K562 (cell line): ENCODE measurements around the gene TRIM25. TPM values are rescaled to one million over a fixed set of nuclear protein-coding genes. Genes with fewer than 3 reads are reported as not detected.

Experiments
- CREB3L1 ChIP-seq: fragments of 450-650 bp; IDR thresholded peaks from 2 replicates; pipeline ENCODE4 v1.6.1; 2014; ENCODE audit warnings: low read depth, mild to moderate bottlenecking, moderate library complexity, borderline replicate concordance
- CTCFL ChIP-seq: IDR thresholded peaks from 2 replicates; pipeline ENCODE4 v1.6.1; 2011; ENCODE audit warnings: borderline replicate concordance, low read depth, mild to moderate bottlenecking, moderate library complexity, low read length; ENCODE audit not compliant: insufficient read depth, poor library complexity, severe bottlenecking
- FOXK2 ChIP-seq, 2 experiments: fragments of 450-650 bp; IDR thresholded peaks in 1 of 2; conservative IDR thresholded peaks in 1 of 2; 2 replicates each; pipeline ENCODE4 v1.6.1; 2016; ENCODE audit warnings: low read depth in 2 of 2, mild to moderate bottlenecking in 1 of 2
- FUS ChIP-seq: fragments of 200-400 bp; formaldehyde crosslinking; optimal IDR thresholded peaks from 2 replicates; pipeline ENCODE3; 2017; ENCODE audit warnings: low read depth, low read length
- GTF2E2 ChIP-seq: fragments of 200-800 bp; sonication (Bioruptor generic); IDR thresholded peaks from 2 replicates; pipeline ENCODE4 v1.6.1; 2016; ENCODE audit warnings: missing genetic modification characterization, missing compliant biosample characterization
- MGA ChIP-seq: fragments of 450-650 bp; IDR thresholded peaks from 2 replicates; pipeline ENCODE4 v1.6.1; 2016; ENCODE audit warnings: mild to moderate bottlenecking, moderate library complexity
- RAD21 ChIP-seq, 2 experiments: fragments of 250-450 bp in 1 of 2; fragments of 450-650 bp in 1 of 2; sonication (Bioruptor Pico) in 1 of 2; formaldehyde crosslinking in 1 of 2; IDR thresholded peaks in 1 of 2; conservative IDR thresholded peaks in 1 of 2; 2 replicates each; pipeline versions ENCODE4 v1.4.0 to v1.8.0; 2020 to 2022; ENCODE audit warnings: mild to moderate bottlenecking in 2 of 2, moderate library complexity in 1 of 2
- SAP30 ChIP-seq: fragments of 200-600 bp; sonication (generic); IDR thresholded peaks from 2 replicates; pipeline ENCODE4 v1.6.1; 2012; ENCODE audit warnings: borderline replicate concordance, low read depth, mild to moderate bottlenecking, moderate library complexity, low read length, control low read depth, inconsistent platforms; ENCODE audit not compliant: insufficient read depth, poor library complexity, severe bottlenecking
- SIN3B ChIP-seq: fragments of 450-650 bp; IDR thresholded peaks from 2 replicates; pipeline ENCODE4 v1.6.1; 2017; ENCODE audit warnings: low read depth, mild to moderate bottlenecking, moderate library complexity
- ZNF232 ChIP-seq: sonication (generic); formaldehyde crosslinking; IDR thresholded peaks from 2 replicates; pipeline ENCODE4 v1.8.0; 2022; ENCODE audit warnings: mild to moderate bottlenecking, missing genetic modification reagents
- polyA plus RNA-seq, 8 experiments: library from polyadenylated mRNA; depleted of rRNA in 4 of 8; stranded (reverse) in 5 of 8; unstranded in 3 of 8; fragments of >200 nt; fragmentation: Nextera tagmentation in 2 of 8; fragmentation: Illumina TruSeq in 1 of 8; extraction: Ambion mirVana in 2 of 8; extraction: Trizol in 1 of 8; gene quantifications; 2 replicates each; pipeline versions ENCODE4 v1.2.1 to v1.2.3, GENCODE V29; 2011 to 2014; ENCODE audit warnings: inconsistent platforms in 1 of 8, missing spikeins in 1 of 8
- total RNA-seq, 7 experiments: library from RNA; depleted of rRNA in 6 of 7; stranded (reverse); fragments of >200 nt in 6 of 7; fragmentation: Illumina TruSeq in 2 of 7; extraction: Trizol in 2 of 7; gene quantifications; 2 replicates each; pipeline versions ENCODE4 v1.2.1 to v1.2.3, GENCODE V29; 2011 to 2021; ENCODE audit warnings: low replicate concordance in 1 of 7

The TRIM25 gene
- total and polyA plus RNA-seq, 9 of the 15 experiments (the other 6 are each of a cell fraction or from before 2014, with no cell fraction given): 5.9 to 49.5 (median 24.5) TPM

GRCh38 chr17:56913867-56914580, at the start of gene TRIM25 (continued):
- TF ChIP-seq CTCFL (no peak), RAD21 (CRISPR knock-in tag; conservative IDR thresholded peaks at IDR 0.05 in 1 of 2, IDR thresholded peaks at IDR 0.05 in 1 of 2) (no peak), SIN3B (peak; percentile 46; the same call in 1 of the 2 replicates), ZNF232 (CRISPR knock-in tag) (peak; percentile 78; the same call in 1 of the 2 replicates), SAP30 (peak; percentile 52), MGA (peak; percentile 19; the same call in 1 of the 2 replicates), FOXK2 (conservative IDR thresholded peaks at IDR 0.05 in 1 of 2, IDR thresholded peaks at IDR 0.05 in 1 of 2; ENCODE audit: low read depth in 2 of 2) (0 out of 4 replicates have a peak, but pooled peaks of 1 of the 2 experiments have one; percentile 33), CREB3L1 (0 out of 2 replicates have a peak, but pooled peaks have one; percentile 35), GTF2E2 (tag) (peak; percentile 66; the same call in 1 of the 2 replicates), FUS (no peak)
